ENCODE data around the gene ARL15. TPM values are rescaled to one million over a fixed set of nuclear protein-coding genes. Genes with fewer than 3 reads are reported as not detected.
A peak's percentile ranks its signal among the peaks of the same experiment; 100 is the strongest.

The ARL15 gene
- total RNA-seq, 1 donor from 2014 or later, result 29.5 TPM

DNA sequence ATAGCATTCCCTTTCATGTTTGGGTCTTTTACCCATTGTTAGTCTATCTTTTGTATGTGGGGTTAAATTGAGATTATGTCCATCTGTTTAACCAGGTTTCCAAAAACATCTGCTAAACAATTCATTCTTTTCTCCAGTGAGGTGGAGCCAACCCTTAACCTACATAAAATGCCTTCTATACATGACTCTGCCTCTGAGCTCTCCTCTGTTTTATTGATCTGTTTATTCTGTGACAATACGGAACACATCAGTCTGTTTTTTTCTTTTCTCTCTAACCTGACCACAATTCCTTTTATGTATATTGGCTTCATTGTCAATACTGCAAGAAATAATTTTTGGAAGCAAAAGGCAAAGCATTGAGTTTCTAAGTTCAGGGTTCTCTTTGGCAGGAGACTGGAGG is 9.9 kb upstream of the ARL15 start:
- ATAC-seq, result no peak
- no peak for DNase-seq
- Histone ChIP-seq H3K4me3 (no peak overlapping the region), H3K27me3 (no peaks in the 10 kb centered on the region), H3K27ac (no peak overlapping the region), H3K9me3 (no peaks in the 10 kb centered on the region), H3K4me1 (no peaks in the 10 kb centered on the region), H3K36me3 (no peaks in the 10 kb centered on the region)
- TF ChIP-seq, protein P1, sequence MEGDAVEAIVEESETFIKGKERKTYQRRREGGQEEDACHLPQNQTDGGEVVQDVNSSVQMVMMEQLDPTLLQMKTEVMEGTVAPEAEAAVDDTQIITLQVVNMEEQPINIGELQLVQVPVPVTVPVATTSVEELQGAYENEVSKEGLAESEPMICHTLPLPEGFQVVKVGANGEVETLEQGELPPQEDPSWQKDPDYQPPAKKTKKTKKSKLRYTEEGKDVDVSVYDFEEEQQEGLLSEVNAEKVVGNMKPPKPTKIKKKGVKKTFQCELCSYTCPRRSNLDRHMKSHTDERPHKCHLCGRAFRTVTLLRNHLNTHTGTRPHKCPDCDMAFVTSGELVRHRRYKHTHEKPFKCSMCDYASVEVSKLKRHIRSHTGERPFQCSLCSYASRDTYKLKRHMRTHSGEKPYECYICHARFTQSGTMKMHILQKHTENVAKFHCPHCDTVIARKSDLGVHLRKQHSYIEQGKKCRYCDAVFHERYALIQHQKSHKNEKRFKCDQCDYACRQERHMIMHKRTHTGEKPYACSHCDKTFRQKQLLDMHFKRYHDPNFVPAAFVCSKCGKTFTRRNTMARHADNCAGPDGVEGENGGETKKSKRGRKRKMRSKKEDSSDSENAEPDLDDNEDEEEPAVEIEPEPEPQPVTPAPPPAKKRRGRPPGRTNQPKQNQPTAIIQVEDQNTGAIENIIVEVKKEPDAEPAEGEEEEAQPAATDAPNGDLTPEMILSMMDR (IDR thresholded peaks at IDR 0.05), result no peak
- intact Hi-C loops (cut with DNase I), result no loop called here

DNA sequence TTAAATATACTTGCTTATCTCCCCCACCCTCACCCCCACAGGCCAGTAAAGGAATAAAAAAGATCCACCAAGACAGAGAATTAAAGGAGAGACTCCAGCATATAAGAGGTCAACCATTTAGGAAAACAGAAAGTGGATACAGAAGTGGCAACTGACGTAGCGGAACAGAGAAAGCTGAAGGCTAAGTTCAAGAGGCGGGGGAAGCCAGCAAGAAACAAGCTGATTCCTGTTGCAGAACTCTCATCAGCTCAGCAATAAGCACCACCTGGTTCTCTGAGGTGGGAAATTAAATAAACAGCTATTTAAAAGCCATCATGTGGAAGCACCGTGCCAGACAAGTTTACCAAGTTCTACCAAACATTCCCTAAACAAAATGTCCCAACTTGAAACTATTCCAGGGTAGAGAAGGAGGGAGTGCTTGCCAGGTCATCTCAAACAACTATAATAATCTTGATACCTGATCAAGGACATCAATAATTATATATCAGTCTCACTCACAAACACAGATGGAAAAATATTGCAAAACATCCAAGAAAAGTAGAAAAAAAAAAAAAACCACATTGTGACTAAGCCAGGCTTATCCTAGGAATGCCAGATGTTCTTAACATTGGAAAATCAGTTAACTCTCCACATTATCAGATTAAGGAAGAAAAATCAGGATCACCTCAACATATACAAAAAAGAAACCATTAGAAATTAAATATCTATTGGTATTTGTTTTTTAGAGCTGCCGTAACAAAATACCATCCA is 7.3 kb upstream of the ARL15 start:
- TF ChIP-seq, protein P1 (IDR thresholded peaks at IDR 0.05), result no peak
- ATAC-seq, result no peak
- Histone ChIP-seq H3K27me3 (no peaks in the 10 kb centered on the region), H3K4me1 (no peaks in the 10 kb centered on the region), H3K4me3 (no peak overlapping the region), H3K36me3 (no peaks in the 10 kb centered on the region), H3K9me3 (no peaks in the 10 kb centered on the region), H3K27ac (no peak overlapping the region)
- DNase-seq, result no peak
- intact Hi-C loops (cut with DNase I), result no loop called here

DNA sequence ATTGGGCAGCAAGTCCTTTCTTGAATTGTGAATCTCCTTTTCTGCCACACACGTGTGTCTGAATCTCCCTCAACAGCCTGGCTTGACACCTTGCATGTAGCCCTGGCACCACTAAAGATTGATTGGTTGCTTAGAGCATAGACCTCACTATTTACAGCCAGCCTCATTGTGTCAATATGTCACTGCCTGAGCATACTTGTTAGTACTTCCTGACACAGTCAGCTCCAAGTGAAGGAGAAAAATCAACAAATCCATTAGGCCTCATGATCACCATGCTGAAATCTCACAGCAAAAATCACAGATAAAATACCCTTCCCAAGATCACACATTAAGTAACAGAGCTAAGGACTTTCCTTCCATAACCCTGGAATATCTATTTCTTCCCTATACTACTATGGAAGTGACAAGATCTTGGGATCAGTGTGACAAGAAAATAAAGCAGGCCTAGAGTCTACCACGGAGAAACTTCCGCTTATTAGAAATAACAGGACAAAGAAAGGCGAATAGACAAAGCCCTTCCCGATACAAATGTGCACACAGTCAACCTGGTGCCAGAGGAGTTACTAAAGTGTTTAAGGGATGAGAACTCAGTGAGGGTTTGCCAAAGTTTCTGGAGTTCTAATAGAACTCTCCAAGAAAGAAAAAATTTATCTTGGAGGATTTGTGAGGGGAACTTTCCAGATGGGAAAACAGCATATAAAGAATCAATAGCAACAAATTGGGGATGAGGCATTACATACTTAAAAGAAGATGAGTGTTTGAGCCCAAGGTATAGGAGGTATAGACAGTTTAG is 5.6 kb upstream of the ARL15 start:
- Histone ChIP-seq H3K27me3 (no peaks in the 10 kb centered on the region), H3K4me3 (no peak overlapping the region), H3K4me1 (no peaks in the 10 kb centered on the region), H3K27ac (no peak overlapping the region), H3K9me3 (no peaks in the 10 kb centered on the region), H3K36me3 (no peaks in the 10 kb centered on the region)
- ATAC-seq (no peak), DNase-seq (no peak)
- intact Hi-C loops (cut with DNase I), result no loop called here
- TF ChIP-seq, protein P1 (IDR thresholded peaks at IDR 0.05), result no peak

DNA sequence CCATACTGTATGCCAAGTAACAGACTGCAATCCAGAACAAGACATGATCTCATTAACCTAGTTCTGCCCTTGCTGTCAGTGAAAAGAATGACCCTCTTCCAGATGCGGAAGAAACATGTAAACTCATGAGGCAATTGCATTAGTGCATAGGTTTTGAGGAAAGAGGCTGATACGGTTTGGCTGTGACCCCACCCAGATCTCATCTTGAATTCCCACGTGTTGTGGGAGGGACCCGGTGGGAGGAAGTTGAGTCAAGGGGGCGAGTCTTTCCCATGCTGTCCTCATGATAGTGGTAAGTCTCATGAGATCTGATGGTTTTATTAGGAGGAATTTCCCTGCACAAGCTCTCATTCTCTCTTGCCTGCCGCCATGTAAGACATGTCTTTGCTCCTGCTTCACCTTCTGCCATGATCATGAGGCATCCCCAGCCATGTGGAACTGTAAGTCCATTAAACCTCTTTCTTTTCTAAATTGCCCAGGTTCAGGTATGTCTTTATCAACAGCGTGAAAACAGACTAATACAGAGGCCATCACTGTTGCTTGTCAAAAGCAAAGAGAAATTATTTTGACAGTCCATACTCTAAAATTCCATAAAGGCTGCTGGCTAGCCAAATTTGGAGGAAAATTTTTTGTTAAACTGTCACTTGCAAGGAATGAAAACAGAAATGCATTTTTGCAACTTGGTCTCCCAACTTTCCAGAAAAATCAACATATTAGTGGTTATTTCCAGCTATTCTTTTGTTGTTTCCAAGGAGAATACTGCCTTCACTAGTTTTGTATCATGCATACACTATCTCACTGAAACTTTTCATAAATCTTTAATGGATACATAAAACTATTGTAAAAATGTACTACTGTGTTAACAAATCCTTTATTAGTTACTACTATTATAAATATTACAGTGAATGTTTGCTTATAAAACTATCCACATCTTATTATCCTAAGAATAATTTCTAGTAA is 3.2 kb upstream of the ARL15 start:
- DNase-seq, result peak; percentile 66
- H3K36me3 ChIP-seq, result no peaks in the 10 kb centered on the region
- no peaks in the 10 kb centered on the region for H3K9me3 ChIP-seq
- H3K4me3 ChIP-seq, result no peak overlapping the region
- intact Hi-C loops (cut with DNase I), result no loop called here
- H3K27me3 ChIP-seq, result no peaks in the 10 kb centered on the region
- TF ChIP-seq, protein P1 (IDR thresholded peaks at IDR 0.05), result no peak
- H3K27ac ChIP-seq, result no peak overlapping the region
- peaks cover 6% of the 10 kb centered on the region for H3K4me1 ChIP-seq
- ATAC-seq, result peak; percentile 30

DNA sequence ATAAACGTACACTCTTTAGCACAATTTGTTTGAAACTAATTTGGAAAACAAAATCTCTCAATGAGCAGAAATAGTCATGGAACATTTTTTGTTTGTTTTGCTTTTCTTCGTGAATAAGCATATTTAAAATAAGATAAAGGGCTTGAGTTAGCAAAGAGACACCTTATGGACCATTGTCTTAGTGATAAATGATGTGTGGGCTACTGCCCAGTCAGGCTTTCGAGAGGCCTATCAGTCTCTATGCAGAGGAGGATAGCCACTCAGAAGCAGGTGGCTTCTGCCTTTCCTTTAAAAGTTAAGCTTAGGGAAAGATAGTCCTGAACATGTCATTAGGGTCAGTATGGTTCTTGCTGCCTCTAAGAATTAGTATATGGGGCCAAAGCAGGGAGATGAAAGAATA is 2.1 kb upstream of the ARL15 start:
- no peak for ATAC-seq
- Histone ChIP-seq H3K9me3 (no peaks in the 10 kb centered on the region), H3K27me3 (no peaks in the 10 kb centered on the region), H3K4me1 (peaks cover 8% of the 10 kb centered on the region), H3K36me3 (no peaks in the 10 kb centered on the region), H3K4me3 (no peak overlapping the region), H3K27ac (no peak overlapping the region)
- intact Hi-C loops (cut with DNase I), result no loop called here
- TF ChIP-seq, protein P1 (IDR thresholded peaks at IDR 0.05), result no peak
- no peak for DNase-seq
